HG03045 (cell line): ENCODE results near the gene EPHB1.

Experiments
- ATAC-seq: cut with Tn5 transposase; IDR thresholded peaks from one replicate; pipeline ENCODE4 v1.9.1; 2021; ENCODE audit warnings: mild to moderate bottlenecking, moderate library complexity; ENCODE audit not compliant: unreplicated experiment

Gene EPHB1

GRCh38 chr3:134874737-134875413 lies 79.8 kb downstream of the EPHB1 start:
- no peak for ATAC-seq

GRCh38 chr3:134876836-134877235 lies 81.8 kb downstream of the EPHB1 start:
- no peak for ATAC-seq

- no peak for ATAC-seq
Observed at GRCh38 chr3:134877788-134878187, 82.7 kb downstream of the EPHB1 start.

GRCh38 chr3:134879990-134880389 lies 84.9 kb downstream of the EPHB1 start:
- no peak for ATAC-seq

- ATAC-seq: no peak
Observed at GRCh38 chr3:134880431-134880830, 85.4 kb downstream of the EPHB1 start.

- no peak for ATAC-seq
Observed at GRCh38 chr3:134881305-134881704, 86.2 kb downstream of the EPHB1 start.

GRCh38 chr3:134883697-134884385 lies 88.8 kb downstream of the EPHB1 start:
- ATAC-seq: no peak

- peak; percentile 60 for ATAC-seq
Observed at GRCh38 chr3:134885877-134886621, 91.0 kb downstream of the EPHB1 start.

GRCh38 chr3:134886991-134887390 lies 91.9 kb downstream of the EPHB1 start:
- ATAC-seq: no peak

GRCh38 chr3:134887536-134887935 lies 92.5 kb downstream of the EPHB1 start:
- ATAC-seq: no peak

- no peak for ATAC-seq
Observed at GRCh38 chr3:134892326-134892725, 97.3 kb downstream of the EPHB1 start.

GRCh38 chr3:134892761-134893160 lies 97.7 kb downstream of the EPHB1 start:
- ATAC-seq: no peak

GRCh38 chr3:134894533-134894932 lies 99.5 kb downstream of the EPHB1 start:
- ATAC-seq: no peak

- ATAC-seq: no peak
Observed at GRCh38 chr3:134895181-134895580, 100.1 kb downstream of the EPHB1 start.

GRCh38 chr3:134896141-134896540 lies 101.1 kb downstream of the EPHB1 start:
- ATAC-seq: no peak

GRCh38 chr3:134896696-134897095 lies 101.6 kb downstream of the EPHB1 start:
- ATAC-seq: no peak

- no peak for ATAC-seq
Observed at GRCh38 chr3:134897391-134898141, 102.5 kb downstream of the EPHB1 start.

- ATAC-seq: no peak
Observed at GRCh38 chr3:134898181-134898754, 103.2 kb downstream of the EPHB1 start.

GRCh38 chr3:134899786-134900185 lies 104.7 kb downstream of the EPHB1 start:
- no peak for ATAC-seq

GRCh38 chr3:134900482-134900881 lies 105.4 kb downstream of the EPHB1 start:
- no peak for ATAC-seq

- no peak for ATAC-seq
Observed at GRCh38 chr3:134901461-134901860, 106.4 kb downstream of the EPHB1 start.
